Measurements from ENCODE around the gene AGAP1. TPM values are rescaled to one million over a fixed set of nuclear protein-coding genes. Genes with fewer than 3 reads are reported as not detected.
"Not testable (repeated sequence)": the region's sequence is repeated elsewhere in the genome, so short reads cannot be mapped to it uniquely, and the experiment has no call there.

AGAP1 gene
- total and polyA plus RNA-seq, 9 donors = 5.7 to 32.2 (median 20.2) TPM

- no peak overlapping the region for H3K4me3 ChIP-seq
- no peaks in the 10 kb centered on the region for H3K36me3 ChIP-seq
- 80 to 88% (median 84%) methylated on average over 20 of the region's 20 CpGs for WGBS, 3 donors
- no peak overlapping the region for H3K27ac ChIP-seq
- DNase-seq = no peak
- TF ChIP-seq POLR2A (IDR thresholded peaks at IDR 0.05) = no peak
- no peak for TF ChIP-seq EP300 (IDR thresholded peaks at IDR 0.05)
- no peaks in the 10 kb centered on the region for H3K27me3 ChIP-seq
- H3K9me3 ChIP-seq = no peaks in the 10 kb centered on the region
- no peaks in the 10 kb centered on the region for H3K4me1 ChIP-seq (ENCODE audit: insufficient read depth)
- intact Hi-C loops (cut with DNase I) = no loop called here
These were observed 269.2 kb downstream of the AGAP1 start for GRCh38 chr2:235762832-235763598.

- TF ChIP-seq POLR2A (IDR thresholded peaks at IDR 0.05) (no peak), EP300 (IDR thresholded peaks at IDR 0.05) (no peak), CTCF (IDR thresholded peaks at IDR 0.05) (no peak)
- H3K4me1 ChIP-seq (ENCODE audit: insufficient read depth) = no peaks in the 10 kb centered on the region
- 94 to 95% (median 94%) methylated on average over 20 of the region's 20 CpGs for WGBS, 3 donors
- intact Hi-C loops (cut with DNase I) = no loop called here
- no peak for DNase-seq
- no peaks in the 10 kb centered on the region for H3K9me3 ChIP-seq
- H3K36me3 ChIP-seq = no peaks in the 10 kb centered on the region
- no peak overlapping the region for H3K27ac ChIP-seq
- no peaks in the 10 kb centered on the region for H3K27me3 ChIP-seq
- H3K4me3 ChIP-seq = no peak overlapping the region
These were observed 270.0 kb downstream of the AGAP1 start for GRCh38 chr2:235763816-235764215.

GRCh38 chr2:235764478-235764877 is 270.6 kb downstream of the AGAP1 start:
- H3K4me1 ChIP-seq (ENCODE audit: insufficient read depth); H3K27me3 ChIP-seq; DNase-seq; H3K9me3 ChIP-seq; H3K36me3 ChIP-seq; H3K27ac ChIP-seq; intact Hi-C loops (cut with DNase I); H3K4me3 ChIP-seq: not testable (repeated sequence)
- WGBS, 3 donors = 65 to 89% (median 80%) methylated on average over 6 to 19 of the region's 19 CpGs

GRCh38 chr2:235765181-235765820 is 271.5 kb downstream of the AGAP1 start:
- Histone ChIP-seq H3K36me3 (no peaks in the 10 kb centered on the region), H3K4me1 (ENCODE audit: insufficient read depth) (no peaks in the 10 kb centered on the region), H3K27me3 (no peaks in the 10 kb centered on the region), H3K27ac (no peak overlapping the region), H3K4me3 (no peak overlapping the region), H3K9me3 (no peaks in the 10 kb centered on the region)
- WGBS, 3 donors = 62 to 77% (median 65%) methylated on average over 25 to 30 of the region's 30 CpGs
- intact Hi-C loops (cut with DNase I) = no loop called here
- TF ChIP-seq POLR2A (IDR thresholded peaks at IDR 0.05) (no peak), CTCF (IDR thresholded peaks at IDR 0.05) (no peak), EP300 (IDR thresholded peaks at IDR 0.05) (no peak)
- DNase-seq = peak; percentile 48 to 65 (median 52)

- Histone ChIP-seq H3K27me3 (no peaks in the 10 kb centered on the region), H3K4me1 (ENCODE audit: insufficient read depth) (no peaks in the 10 kb centered on the region), H3K9me3 (no peaks in the 10 kb centered on the region), H3K27ac (no peak overlapping the region), H3K4me3 (no peak overlapping the region), H3K36me3 (no peaks in the 10 kb centered on the region)
- intact Hi-C loops (cut with DNase I) = no loop called here
- WGBS, 3 donors = 1 to 2% (median 1%) methylated on average over 7 of the region's 7 CpGs
- TF ChIP-seq EP300 (IDR thresholded peaks at IDR 0.05) (no peak), CTCF (IDR thresholded peaks at IDR 0.05) (peak; percentile 73 to 81 (median 74)), POLR2A (IDR thresholded peaks at IDR 0.05) (no peak)
- DNase-seq = peak in 4 of 5 donors; percentile 45 to 82 (median 64)
These were observed 272.4 kb downstream of the AGAP1 start for GRCh38 chr2:235766278-235766677.
